Activated T-helper 1 cell treated with anti-CD3 and anti-CD28 coated beads, Interleukin-12 subunit alpha, Interleukin-12 subunit beta, Interleukin-2, Interleukin-4 antibody, amounts not matched to agents 30 ng/mL and 10 ng/mL and 1 ng/mL, durations not matched to agents 14 hours and 24 hours and 36 hours (primary cell): ENCODE data around the gene TPX2. TPM values are rescaled to one million over a fixed set of nuclear protein-coding genes. Genes with fewer than 3 reads are reported as not detected.

Experiments
- DNase-seq: peaks from one replicate; pipeline ENCODE4 v3.0.0; 2021; ENCODE audit warnings: low spot score
- H3K27ac Mint-ChIP-seq: one replicate; pipeline ENCODE4 v1.8.0; 2021; ENCODE audit warnings: mild to moderate bottlenecking, mixed read lengths
- H3K27me3 Mint-ChIP-seq: one replicate; pipeline ENCODE4 v1.8.0; 2022; ENCODE audit warnings: mild to moderate bottlenecking, moderate library complexity, mixed read lengths; ENCODE audit not compliant: insufficient read depth
- H3K36me3 Mint-ChIP-seq: one replicate; pipeline ENCODE4 v1.8.0; 2021; ENCODE audit warnings: low read depth, mixed read lengths
- H3K4me1 Mint-ChIP-seq: one replicate; pipeline ENCODE4 v1.8.0; 2021; ENCODE audit warnings: low read depth, mixed read lengths
- H3K4me3 Mint-ChIP-seq: one replicate; pipeline ENCODE4 v1.8.0; 2021; ENCODE audit warnings: mild to moderate bottlenecking, moderate library complexity, mixed read lengths
- H3K9me3 Mint-ChIP-seq: one replicate; pipeline ENCODE4 v1.8.0; 2021; ENCODE audit warnings: mixed read lengths
- intact Hi-C: fragments of 100-400 bp; cut with micrococcal nuclease; formaldehyde crosslinking; loops from one replicate; pipeline ENCODE4 v1.15.1; 2024
- total RNA-seq: library from RNA; stranded (reverse); gene quantifications from 2 replicates; pipeline ENCODE4 v1.2.3, GENCODE V29; 2022

Gene TPX2
- 53.3 and 54.4 TPM in 2 replicates for total RNA-seq

DNA sequence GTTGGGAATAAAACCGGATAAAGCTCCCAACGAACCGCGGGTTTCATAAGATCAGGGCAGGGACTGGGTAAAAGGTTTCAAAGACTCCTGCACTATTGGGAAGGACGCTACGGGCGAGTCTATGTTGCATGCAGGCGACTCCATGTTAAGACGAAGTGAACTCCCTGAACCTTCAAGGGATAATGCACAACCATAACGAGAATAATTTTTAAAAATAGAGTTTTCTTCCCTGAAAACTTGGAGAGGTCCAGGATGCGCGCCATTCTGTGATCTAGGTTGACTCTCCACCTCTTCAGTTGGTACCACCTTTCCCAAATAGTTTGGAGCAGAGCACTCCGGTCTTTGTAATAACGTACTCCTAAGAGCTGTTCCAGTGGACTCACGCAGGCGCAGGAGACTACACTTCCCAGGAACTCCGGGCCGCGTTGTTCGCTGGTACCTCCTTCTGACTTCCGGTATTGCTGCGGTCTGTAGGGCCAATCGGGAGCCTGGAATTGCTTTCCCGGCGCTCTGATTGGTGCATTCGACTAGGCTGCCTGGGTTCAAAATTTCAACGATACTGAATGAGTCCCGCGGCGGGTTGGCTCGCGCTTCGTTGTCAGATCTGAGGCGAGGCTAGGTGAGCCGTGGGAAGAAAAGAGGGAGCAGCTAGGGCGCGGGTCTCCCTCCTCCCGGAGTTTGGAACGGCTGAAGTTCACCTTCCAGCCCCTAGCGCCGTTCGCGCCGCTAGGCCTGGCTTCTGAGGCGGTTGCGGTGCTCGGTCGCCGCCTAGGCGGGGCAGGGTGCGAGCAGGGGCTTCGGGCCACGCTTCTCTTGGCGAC lies at the start of gene TPX2:
TPX2 (plus strand) TSS at position 562 of the 821 bp plus-strand sequence. CDS start 18,187 bp downstream, outside the sequence.
- Mint-ChIP-seq H3K9me3 (no peaks in the 10 kb centered on the region), H3K27me3 (no peaks in the 10 kb centered on the region), H3K4me1 (peaks cover 5% of the 10 kb centered on the region), H3K27ac (no peak within 1 kb of the TSS), H3K36me3 (peaks cover 5% of the 10 kb centered on the region), H3K4me3 (no peak within 1 kb of the TSS)
- peak; percentile 83 for DNase-seq
- intact Hi-C loops: loop anchor here (1.0 kb wide), 1 partner anchor 16 kb away; no protein-coding TSS in a partner anchor

DNA sequence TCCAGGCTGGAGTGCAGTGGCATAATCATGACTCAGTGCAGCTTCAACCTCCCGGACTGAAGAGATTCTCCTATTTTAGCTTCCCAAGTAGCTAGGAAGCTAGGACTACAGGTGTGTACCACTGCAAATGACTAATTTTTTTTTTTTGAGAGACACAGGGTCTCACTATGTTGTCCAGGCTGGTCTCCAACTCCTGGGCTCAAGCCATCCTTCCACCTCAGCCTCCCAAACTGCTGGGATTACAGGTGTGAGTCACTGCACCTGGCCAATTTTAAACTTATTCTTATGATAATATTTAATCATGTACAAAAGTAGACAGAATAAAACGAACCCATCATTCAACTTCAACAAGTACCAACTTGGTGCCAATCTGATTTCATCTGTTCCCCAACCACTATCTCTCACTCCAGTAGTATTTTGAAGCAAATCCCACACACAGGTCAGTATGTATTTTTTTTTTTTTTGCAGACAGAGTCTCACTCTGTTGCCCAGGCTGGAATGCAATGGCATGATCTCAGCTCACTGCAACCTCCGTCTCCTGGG lies 48.9 kb upstream of the TPX2 start:
- Mint-ChIP-seq H3K36me3 (peaks cover 63% of the 10 kb centered on the region), H3K4me1 (peaks cover 61% of the 10 kb centered on the region), H3K27ac (peak overlapping the region; percentile 5), H3K4me3 (no peak overlapping the region), H3K9me3 (no peaks in the 10 kb centered on the region), H3K27me3 (no peaks in the 10 kb centered on the region)
- intact Hi-C loops: no loop called here
- DNase-seq: no peak

DNA sequence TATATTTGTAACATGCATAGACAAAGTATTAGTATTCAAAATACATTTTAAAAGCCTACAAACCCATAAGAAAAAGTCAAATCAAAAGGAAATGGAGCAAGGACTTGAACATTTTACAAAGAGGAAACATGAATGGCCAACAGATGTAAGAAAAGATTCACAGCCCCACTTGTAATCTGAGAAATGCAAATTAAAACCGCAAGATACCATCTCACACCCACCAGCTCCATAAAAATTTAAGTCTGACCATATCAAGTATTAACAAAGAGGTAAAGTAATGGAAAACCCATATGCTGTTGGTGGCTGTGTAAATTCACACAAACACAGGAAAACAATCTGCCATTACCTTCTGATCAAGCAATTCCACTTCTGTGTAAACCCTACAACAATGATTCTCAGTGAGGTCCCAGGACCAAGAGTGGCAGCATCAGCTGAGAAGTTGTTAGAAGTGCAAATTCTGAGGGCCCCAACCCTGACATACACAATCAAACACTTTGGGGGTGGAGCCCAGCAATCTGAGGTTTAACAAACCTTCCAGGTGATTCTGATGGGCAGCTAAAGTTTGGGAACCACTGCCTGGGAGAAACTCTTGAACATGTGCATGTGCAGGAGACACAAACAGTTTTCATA lies 47.3 kb upstream of the TPX2 start:
- Mint-ChIP-seq H3K4me3 (peak overlapping the region; percentile 25), H3K4me1 (peaks cover 61% of the 10 kb centered on the region), H3K36me3 (peaks cover 54% of the 10 kb centered on the region), H3K27me3 (no peaks in the 10 kb centered on the region), H3K27ac (peak overlapping the region; percentile 69), H3K9me3 (no peaks in the 10 kb centered on the region)
- DNase-seq: no peak
- intact Hi-C loops: no loop called here

DNA sequence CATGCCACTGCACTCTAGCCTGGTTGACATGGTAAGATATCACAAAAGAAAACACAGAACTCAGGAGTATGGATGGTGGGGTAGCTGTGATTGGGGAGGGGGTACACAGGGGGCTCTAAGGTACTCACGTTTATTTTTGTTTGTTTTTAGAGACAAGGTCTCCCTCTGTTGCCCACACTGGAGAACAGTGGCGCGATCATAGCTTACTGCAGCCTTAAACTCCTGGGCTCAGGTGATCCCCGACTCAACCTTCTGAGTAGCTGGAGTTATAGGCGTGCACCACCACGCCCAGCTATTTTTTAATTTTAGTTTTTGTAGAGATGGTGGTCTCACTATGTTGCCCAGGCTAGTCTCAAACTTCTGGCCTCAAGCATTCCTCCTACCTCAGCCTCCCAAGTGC lies 45.7 kb upstream of the TPX2 start:
- no peaks in the 10 kb centered on the region for H3K27me3 Mint-ChIP-seq
- H3K4me3 Mint-ChIP-seq: no peak overlapping the region
- intact Hi-C loops: no loop called here
- H3K9me3 Mint-ChIP-seq: no peaks in the 10 kb centered on the region
- H3K27ac Mint-ChIP-seq: peak overlapping the region; percentile 23
- peaks cover 61% of the 10 kb centered on the region for H3K4me1 Mint-ChIP-seq
- DNase-seq: no peak
- H3K36me3 Mint-ChIP-seq: peaks cover 44% of the 10 kb centered on the region

DNA sequence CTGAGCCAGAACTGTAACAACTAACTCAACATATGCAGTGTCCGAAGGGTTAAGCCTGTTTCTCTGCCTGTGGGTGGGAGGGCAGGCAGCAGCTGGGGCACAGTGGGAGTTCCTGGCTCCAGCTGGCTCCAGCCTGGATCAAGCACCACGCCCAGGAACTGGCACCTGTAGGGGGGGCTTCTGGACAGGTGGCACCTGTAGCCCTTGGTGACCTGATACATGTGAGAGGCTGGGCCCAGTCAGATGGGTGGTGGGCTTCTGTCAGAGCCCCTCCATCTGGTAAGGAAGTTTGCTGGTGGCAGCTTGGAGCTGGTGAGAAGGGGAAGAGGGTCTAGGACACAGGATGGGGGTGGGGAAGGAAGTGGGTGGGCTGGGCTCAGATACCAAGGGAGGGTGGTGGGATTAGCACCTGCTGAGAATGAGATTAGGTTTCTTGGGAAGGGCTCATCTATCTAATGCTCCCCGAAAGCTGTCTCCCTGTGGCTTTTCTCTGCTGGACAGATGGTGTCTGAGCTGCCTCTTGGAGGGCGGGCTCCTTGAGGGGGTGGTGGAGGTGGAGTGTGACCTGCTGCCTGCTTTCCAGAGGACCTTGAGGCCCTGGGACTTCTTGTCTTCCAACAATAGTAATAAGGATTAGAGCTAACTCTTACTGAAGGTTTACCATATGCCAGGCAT lies 45.0 kb upstream of the TPX2 start:
- peaks cover 61% of the 10 kb centered on the region for H3K4me1 Mint-ChIP-seq
- peak overlapping the region; percentile 45 for H3K4me3 Mint-ChIP-seq
- H3K36me3 Mint-ChIP-seq: peaks cover 43% of the 10 kb centered on the region

DNA sequence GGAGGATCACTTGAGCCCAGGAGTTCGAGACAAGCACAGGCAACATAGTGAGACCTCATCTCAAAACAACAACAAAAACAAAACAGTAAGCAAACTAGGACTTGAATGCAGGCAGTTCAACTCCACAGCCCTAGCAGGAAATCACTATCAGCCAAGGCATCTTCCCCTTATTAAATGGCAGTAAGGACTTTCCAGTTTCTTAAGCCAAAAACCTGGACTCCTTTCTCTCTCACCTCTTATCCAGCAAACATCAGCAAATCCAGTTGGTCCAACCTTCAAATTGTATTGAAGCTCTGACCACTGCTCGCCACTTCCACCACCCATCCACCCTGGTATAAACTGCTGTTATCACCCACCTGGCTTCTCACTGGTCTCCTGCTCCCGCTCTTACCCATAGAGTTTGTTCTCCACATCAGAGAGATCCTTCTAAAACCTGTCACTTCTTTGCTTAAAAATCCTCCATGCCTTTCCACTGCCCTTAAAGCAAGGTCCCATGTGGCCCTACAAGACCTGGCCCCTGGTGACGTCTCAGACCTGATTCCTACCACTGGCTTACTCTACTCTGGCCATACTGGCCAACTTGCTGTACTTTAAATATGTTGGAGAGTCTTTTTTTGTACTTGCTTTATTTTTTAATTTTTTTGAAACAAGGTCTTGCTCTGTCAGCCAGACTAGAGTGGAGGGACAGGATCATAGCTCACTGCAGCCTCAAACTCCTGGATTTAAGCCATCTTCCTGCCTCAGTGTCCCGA lies 44.1 kb upstream of the TPX2 start:
- H3K4me3 Mint-ChIP-seq: peak overlapping the region; percentile 45
- H3K36me3 Mint-ChIP-seq: peaks cover 48% of the 10 kb centered on the region
- H3K27ac Mint-ChIP-seq: peak overlapping the region; percentile 71
- H3K27me3 Mint-ChIP-seq: no peaks in the 10 kb centered on the region
- intact Hi-C loops: no loop called here
- H3K9me3 Mint-ChIP-seq: no peaks in the 10 kb centered on the region
- peaks cover 70% of the 10 kb centered on the region for H3K4me1 Mint-ChIP-seq
- no peak for DNase-seq

More for the DNA sequence above, 45.0 kb upstream of the TPX2 start:
- intact Hi-C loops: no loop called here
- no peak for DNase-seq
- H3K27ac Mint-ChIP-seq: peak overlapping the region; percentile 71
- H3K9me3 Mint-ChIP-seq: no peaks in the 10 kb centered on the region
- H3K27me3 Mint-ChIP-seq: no peaks in the 10 kb centered on the region

DNA sequence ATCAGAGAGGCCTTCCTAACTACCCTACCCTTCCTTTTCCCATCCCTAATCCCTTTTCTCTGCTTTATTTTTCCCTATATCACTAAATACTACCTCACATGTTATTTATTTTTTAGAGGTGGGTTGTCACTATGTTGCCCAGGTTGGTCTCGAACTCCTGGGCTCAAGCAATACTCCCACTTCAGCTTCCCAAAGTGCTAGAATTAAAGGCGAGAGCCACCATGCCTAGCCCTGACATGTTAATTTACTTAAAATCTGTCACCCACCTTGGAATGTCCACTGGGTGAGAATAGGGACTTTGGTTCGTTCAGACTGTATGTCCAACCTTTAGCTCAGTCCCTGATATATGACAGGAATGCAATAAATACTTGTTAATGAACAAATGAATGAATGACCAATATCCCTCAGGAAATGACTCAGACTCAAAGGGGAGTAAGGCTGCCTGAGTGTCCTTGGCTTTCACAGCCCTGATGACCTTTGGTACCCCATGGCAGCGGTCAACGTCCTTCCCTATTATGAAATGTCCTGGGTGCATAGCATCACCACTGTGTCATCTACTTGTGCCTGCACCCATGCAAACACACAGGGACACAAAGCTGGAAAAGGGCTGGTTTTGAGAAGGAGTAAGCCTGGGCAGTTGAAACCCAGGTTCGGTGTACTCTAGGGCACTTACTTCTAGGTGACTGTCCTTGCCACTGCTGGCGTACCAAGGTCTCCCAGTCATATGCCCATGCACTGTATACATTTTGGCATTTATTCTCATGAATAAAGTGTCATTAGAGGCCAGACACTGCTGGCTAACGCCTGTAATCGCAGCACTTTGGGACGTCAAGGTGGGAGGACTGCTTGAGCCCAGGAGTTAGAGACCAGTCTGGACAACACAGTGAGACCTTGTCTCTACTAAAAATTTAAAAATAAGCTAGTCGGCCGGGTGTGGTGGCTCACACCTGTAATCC lies 43.0 kb upstream of the TPX2 start:
- intact Hi-C loops: no loop called here
- Mint-ChIP-seq H3K9me3 (no peaks in the 10 kb centered on the region), H3K27me3 (no peaks in the 10 kb centered on the region), H3K27ac (peak overlapping the region; percentile 71), H3K4me3 (peak overlapping the region; percentile 11), H3K36me3 (peaks cover 50% of the 10 kb centered on the region), H3K4me1 (peaks cover 79% of the 10 kb centered on the region)
- DNase-seq: no peak

DNA sequence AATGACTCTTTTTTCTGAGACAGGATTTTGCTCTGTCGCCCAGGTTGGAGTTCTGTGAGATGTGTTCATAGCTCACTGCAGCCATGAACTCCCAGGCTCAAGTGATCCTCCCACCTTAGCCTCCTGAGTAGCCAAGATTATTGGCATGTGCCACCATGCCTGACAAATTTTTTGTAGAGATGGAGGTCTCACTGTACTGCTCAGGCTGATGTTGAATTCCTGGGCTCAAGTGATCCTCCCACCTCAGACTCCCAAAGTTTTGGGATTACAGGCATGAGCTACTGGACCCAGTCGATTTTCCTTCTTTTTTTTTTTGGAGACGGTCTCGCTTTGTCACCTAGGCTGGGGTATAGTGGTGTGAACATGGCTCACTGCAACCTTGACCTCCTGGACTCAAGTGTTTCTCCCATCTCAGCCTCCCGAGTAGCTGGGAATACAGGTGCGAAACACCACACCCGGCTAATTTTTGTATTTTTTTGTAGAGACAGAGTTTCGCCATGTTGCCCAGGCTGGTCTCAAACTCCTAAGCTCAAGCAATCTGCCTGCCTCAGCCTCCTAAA lies 40.8 kb upstream of the TPX2 start:
- H3K4me3 Mint-ChIP-seq: peak overlapping the region; percentile 75
- intact Hi-C loops: loop anchor here (2.0 kb wide), 1 partner anchor 18 kb away; no protein-coding TSS in a partner anchor
- peaks cover 50% of the 10 kb centered on the region for H3K36me3 Mint-ChIP-seq
- no peaks in the 10 kb centered on the region for H3K27me3 Mint-ChIP-seq
- DNase-seq: no peak
- H3K27ac Mint-ChIP-seq: peak overlapping the region; percentile 87
- H3K9me3 Mint-ChIP-seq: no peaks in the 10 kb centered on the region
- H3K4me1 Mint-ChIP-seq: peaks cover 78% of the 10 kb centered on the region

GRCh38 chr20:31698803-31699718 lies 40.0 kb upstream of the TPX2 start:
- intact Hi-C loops: loop anchor here (1.0 to 2.0 kb wide), 3 partner anchors 18 to 24 kb away; no protein-coding TSS in a partner anchor
- H3K36me3 Mint-ChIP-seq: peaks cover 50% of the 10 kb centered on the region
- no peaks in the 10 kb centered on the region for H3K27me3 Mint-ChIP-seq
- H3K9me3 Mint-ChIP-seq: no peaks in the 10 kb centered on the region
- peaks cover 75% of the 10 kb centered on the region for H3K4me1 Mint-ChIP-seq
- peak overlapping the region; percentile 75 for H3K4me3 Mint-ChIP-seq
- H3K27ac Mint-ChIP-seq: peak overlapping the region; percentile 87
- peak; percentile 33 for DNase-seq

- intact Hi-C loops: loop anchor here (1.0 to 2.0 kb wide), 3 partner anchors 17 to 25 kb away; no protein-coding TSS in a partner anchor
- Mint-ChIP-seq H3K4me3 (peak overlapping the region; percentile 35), H3K36me3 (peaks cover 51% of the 10 kb centered on the region), H3K4me1 (peaks cover 72% of the 10 kb centered on the region), H3K27ac (peak overlapping the region; percentile 83), H3K9me3 (no peaks in the 10 kb centered on the region), H3K27me3 (no peaks in the 10 kb centered on the region)
- no peak for DNase-seq
Measured at GRCh38 chr20:31699801-31700728, 39.0 kb upstream of the TPX2 start.
